ENCODE measurements around the gene CAVIN3. TPM values are rescaled to one million over a fixed set of nuclear protein-coding genes. Genes with fewer than 3 reads are reported as not detected.

The CAVIN3 gene
- total RNA-seq, 2 experiments from 2014 or later = 13.3 to 15.9 TPM

GRCh38 chr11:6328321-6328720 lies 8.0 kb upstream of the CAVIN3 start:
- peaks cover 20% of the 10 kb centered on the region for H3K27me3 Mint-ChIP-seq
- CTCF ChIA-PET = interaction anchor here (1.7 to 7.5 kb wide), 2 partner anchors 24 to 305 kb away, joined by 3 to 53 read pairs; no protein-coding TSS in a partner anchor
- H3K4me1 Mint-ChIP-seq (ENCODE audit: low read depth) = peaks cover 5% of the 10 kb centered on the region
- POLR2A ChIA-PET = no interaction called here
- intact Hi-C loops (cut with micrococcal nuclease) = no loop called here
- no peak overlapping the region for H3K4me3 Mint-ChIP-seq
- no peak overlapping the region for H3K27ac Mint-ChIP-seq
- H3K9me3 Mint-ChIP-seq = no peaks in the 10 kb centered on the region
- no peak for TF ChIP-seq CTCF (IDR thresholded peaks at IDR 0.05)
- no peak for ATAC-seq
- no peaks in the 10 kb centered on the region for H3K36me3 Mint-ChIP-seq (ENCODE audit: low read depth)
- no peak for DNase-seq

GRCh38 chr11:6327806-6328205 lies 7.5 kb upstream of the CAVIN3 start:
- no peak for DNase-seq
- H3K9me3 Mint-ChIP-seq = no peaks in the 10 kb centered on the region
- ChIA-PET POLR2A (interaction anchor here (1.0 kb wide), 1 partner anchor 33 kb away, joined by 3 read pairs; no protein-coding TSS in a partner anchor), CTCF (interaction anchor here (1.4 to 7.5 kb wide), 3 partner anchors 12 to 304 kb away, joined by 3 to 53 read pairs (median 5); no protein-coding TSS in a partner anchor)
- intact Hi-C loops (cut with micrococcal nuclease) = no loop called here
- no peak overlapping the region for H3K27ac Mint-ChIP-seq
- no peak for TF ChIP-seq CTCF (IDR thresholded peaks at IDR 0.05)
- peaks cover 8% of the 10 kb centered on the region for H3K4me1 Mint-ChIP-seq (ENCODE audit: low read depth)
- H3K27me3 Mint-ChIP-seq = peaks cover 20% of the 10 kb centered on the region
- no peaks in the 10 kb centered on the region for H3K36me3 Mint-ChIP-seq (ENCODE audit: low read depth)
- H3K4me3 Mint-ChIP-seq = no peak overlapping the region
- ATAC-seq = no peak

GRCh38 chr11:6326985-6327384 lies 6.7 kb upstream of the CAVIN3 start:
- Mint-ChIP-seq H3K27ac (no peak overlapping the region), H3K4me3 (no peak overlapping the region), H3K36me3 (ENCODE audit: low read depth) (no peaks in the 10 kb centered on the region), H3K9me3 (no peaks in the 10 kb centered on the region), H3K27me3 (peaks cover 22% of the 10 kb centered on the region), H3K4me1 (ENCODE audit: low read depth) (peaks cover 15% of the 10 kb centered on the region)
- intact Hi-C loops (cut with micrococcal nuclease) = no loop called here
- no peak for DNase-seq
- no peak for ATAC-seq
- ChIA-PET CTCF (interaction anchor here (0.8 to 7.5 kb wide), 7 partner anchors 9 to 303 kb away, joined by 3 to 53 read pairs (median 4); no protein-coding TSS in a partner anchor), POLR2A (interaction anchor here (1.0 kb wide), 1 partner anchor 32 kb away, joined by 3 read pairs; no protein-coding TSS in a partner anchor)
- no peak for TF ChIP-seq CTCF (IDR thresholded peaks at IDR 0.05)

GRCh38 chr11:6326303-6326702 lies 6.0 kb upstream of the CAVIN3 start:
- Mint-ChIP-seq H3K4me3 (no peak overlapping the region), H3K27me3 (peaks cover 23% of the 10 kb centered on the region), H3K4me1 (ENCODE audit: low read depth) (peaks cover 21% of the 10 kb centered on the region), H3K36me3 (ENCODE audit: low read depth) (no peaks in the 10 kb centered on the region), H3K27ac (no peak overlapping the region), H3K9me3 (no peaks in the 10 kb centered on the region)
- ChIA-PET CTCF (interaction anchor here (0.8 to 7.5 kb wide), 8 partner anchors 8 to 53 kb away, joined by 3 to 53 read pairs (median 4); no protein-coding TSS in a partner anchor), POLR2A (no interaction called here)
- DNase-seq = no peak
- intact Hi-C loops (cut with micrococcal nuclease) = no loop called here
- no peak for ATAC-seq
- TF ChIP-seq CTCF (IDR thresholded peaks at IDR 0.05) = no peak

GRCh38 chr11:6323291-6323905 lies 3.1 kb upstream of the CAVIN3 start:
- H3K27me3 Mint-ChIP-seq = peaks cover 32% of the 10 kb centered on the region
- no peak for TF ChIP-seq CTCF (IDR thresholded peaks at IDR 0.05)
- H3K4me3 Mint-ChIP-seq = no peak overlapping the region
- peaks cover 36% of the 10 kb centered on the region for H3K4me1 Mint-ChIP-seq (ENCODE audit: low read depth)
- CTCF ChIA-PET = interaction anchor here (1.4 to 7.5 kb wide), 5 partner anchors 9 to 72 kb away, joined by 4 to 53 read pairs (median 7); no protein-coding TSS in a partner anchor
- DNase-seq (no peak), ATAC-seq (no peak)
- peaks cover 2% of the 10 kb centered on the region for H3K36me3 Mint-ChIP-seq (ENCODE audit: low read depth)
- H3K9me3 Mint-ChIP-seq = no peaks in the 10 kb centered on the region
- POLR2A ChIA-PET = no interaction called here
- intact Hi-C loops (cut with micrococcal nuclease) = no loop called here
- no peak overlapping the region for H3K27ac Mint-ChIP-seq

Measured in activated CD8-positive, alpha-beta T cell treated with anti-CD3 and anti-CD28 coated beads for 36 hours (primary cell).